ENCODE data around the gene DCTPP1.
"Not testable (repeated sequence)": the region's sequence is repeated elsewhere in the genome, so short reads cannot be mapped to it uniquely, and the experiment has no call there.

DNA sequence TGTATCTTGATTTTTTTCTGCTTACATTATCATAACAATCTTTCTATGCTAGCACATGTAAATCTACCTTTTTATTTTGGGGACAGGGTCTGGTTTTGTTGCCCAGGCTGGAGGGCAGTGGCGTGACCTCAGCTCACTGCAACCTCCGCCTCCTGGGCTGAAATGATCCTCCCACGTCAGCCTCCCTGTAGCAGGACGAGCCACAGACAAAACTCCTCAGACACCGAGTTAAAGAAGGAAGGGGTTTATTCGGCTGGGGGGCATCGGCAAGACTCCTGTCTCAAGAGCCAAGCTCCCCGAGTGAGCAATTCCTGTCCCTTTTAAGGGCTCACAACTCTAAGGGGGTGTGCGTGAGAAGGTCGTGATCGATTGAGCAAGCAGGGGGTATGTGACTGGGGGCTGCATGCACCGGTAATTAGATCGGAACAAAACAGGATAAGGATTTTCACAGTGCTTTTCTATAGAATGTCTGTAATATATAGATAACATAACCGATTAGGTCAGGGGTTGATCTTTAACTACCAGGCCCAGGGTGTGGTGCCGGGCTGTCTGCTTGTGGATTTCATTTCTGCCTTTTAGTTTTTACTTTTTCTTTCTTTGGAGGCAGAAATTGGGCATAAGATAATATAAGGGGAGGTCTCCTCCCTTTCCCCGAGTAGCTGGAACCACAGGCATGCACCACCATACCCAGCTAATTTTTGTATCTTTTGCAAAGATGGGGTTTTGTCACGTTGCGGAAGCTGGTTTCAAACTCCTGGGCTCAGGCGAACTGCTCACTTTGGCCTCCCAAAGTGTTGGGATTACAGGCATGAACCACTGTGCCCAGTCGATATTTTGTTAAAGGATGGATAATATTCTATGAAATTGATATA, 23.1 kb upstream of the DCTPP1 start:
- TF ChIP-seq, protein P1, sequence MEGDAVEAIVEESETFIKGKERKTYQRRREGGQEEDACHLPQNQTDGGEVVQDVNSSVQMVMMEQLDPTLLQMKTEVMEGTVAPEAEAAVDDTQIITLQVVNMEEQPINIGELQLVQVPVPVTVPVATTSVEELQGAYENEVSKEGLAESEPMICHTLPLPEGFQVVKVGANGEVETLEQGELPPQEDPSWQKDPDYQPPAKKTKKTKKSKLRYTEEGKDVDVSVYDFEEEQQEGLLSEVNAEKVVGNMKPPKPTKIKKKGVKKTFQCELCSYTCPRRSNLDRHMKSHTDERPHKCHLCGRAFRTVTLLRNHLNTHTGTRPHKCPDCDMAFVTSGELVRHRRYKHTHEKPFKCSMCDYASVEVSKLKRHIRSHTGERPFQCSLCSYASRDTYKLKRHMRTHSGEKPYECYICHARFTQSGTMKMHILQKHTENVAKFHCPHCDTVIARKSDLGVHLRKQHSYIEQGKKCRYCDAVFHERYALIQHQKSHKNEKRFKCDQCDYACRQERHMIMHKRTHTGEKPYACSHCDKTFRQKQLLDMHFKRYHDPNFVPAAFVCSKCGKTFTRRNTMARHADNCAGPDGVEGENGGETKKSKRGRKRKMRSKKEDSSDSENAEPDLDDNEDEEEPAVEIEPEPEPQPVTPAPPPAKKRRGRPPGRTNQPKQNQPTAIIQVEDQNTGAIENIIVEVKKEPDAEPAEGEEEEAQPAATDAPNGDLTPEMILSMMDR (IDR thresholded peaks at IDR 0.05): not testable (repeated sequence)
- TF ChIP-seq POLR2A (IDR thresholded peaks at IDR 0.05): not testable (repeated sequence)
